Activated effector memory CD4-positive, alpha-beta T cell treated with Interleukin-2 at 50 U/mL for 16 hours (primary cell): Measurements from ENCODE around the gene ATXN2L.
A peak's percentile ranks its signal among the peaks of the same experiment; 100 is the strongest.
"Not testable (repeated sequence)": the region's sequence is repeated elsewhere in the genome, so short reads cannot be mapped to it uniquely, and the experiment has no call there.

Experiments
- DNase-seq: peaks from one replicate; pipeline ENCODE4 v3.0.0-alpha.2; 2020

Gene ATXN2L, protein sequence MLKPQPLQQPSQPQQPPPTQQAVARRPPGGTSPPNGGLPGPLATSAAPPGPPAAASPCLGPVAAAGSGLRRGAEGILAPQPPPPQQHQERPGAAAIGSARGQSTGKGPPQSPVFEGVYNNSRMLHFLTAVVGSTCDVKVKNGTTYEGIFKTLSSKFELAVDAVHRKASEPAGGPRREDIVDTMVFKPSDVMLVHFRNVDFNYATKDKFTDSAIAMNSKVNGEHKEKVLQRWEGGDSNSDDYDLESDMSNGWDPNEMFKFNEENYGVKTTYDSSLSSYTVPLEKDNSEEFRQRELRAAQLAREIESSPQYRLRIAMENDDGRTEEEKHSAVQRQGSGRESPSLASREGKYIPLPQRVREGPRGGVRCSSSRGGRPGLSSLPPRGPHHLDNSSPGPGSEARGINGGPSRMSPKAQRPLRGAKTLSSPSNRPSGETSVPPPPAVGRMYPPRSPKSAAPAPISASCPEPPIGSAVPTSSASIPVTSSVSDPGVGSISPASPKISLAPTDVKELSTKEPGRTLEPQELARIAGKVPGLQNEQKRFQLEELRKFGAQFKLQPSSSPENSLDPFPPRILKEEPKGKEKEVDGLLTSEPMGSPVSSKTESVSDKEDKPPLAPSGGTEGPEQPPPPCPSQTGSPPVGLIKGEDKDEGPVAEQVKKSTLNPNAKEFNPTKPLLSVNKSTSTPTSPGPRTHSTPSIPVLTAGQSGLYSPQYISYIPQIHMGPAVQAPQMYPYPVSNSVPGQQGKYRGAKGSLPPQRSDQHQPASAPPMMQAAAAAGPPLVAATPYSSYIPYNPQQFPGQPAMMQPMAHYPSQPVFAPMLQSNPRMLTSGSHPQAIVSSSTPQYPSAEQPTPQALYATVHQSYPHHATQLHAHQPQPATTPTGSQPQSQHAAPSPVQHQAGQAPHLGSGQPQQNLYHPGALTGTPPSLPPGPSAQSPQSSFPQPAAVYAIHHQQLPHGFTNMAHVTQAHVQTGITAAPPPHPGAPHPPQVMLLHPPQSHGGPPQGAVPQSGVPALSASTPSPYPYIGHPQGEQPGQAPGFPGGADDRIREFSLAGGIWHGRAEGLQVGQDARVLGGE

DNA sequence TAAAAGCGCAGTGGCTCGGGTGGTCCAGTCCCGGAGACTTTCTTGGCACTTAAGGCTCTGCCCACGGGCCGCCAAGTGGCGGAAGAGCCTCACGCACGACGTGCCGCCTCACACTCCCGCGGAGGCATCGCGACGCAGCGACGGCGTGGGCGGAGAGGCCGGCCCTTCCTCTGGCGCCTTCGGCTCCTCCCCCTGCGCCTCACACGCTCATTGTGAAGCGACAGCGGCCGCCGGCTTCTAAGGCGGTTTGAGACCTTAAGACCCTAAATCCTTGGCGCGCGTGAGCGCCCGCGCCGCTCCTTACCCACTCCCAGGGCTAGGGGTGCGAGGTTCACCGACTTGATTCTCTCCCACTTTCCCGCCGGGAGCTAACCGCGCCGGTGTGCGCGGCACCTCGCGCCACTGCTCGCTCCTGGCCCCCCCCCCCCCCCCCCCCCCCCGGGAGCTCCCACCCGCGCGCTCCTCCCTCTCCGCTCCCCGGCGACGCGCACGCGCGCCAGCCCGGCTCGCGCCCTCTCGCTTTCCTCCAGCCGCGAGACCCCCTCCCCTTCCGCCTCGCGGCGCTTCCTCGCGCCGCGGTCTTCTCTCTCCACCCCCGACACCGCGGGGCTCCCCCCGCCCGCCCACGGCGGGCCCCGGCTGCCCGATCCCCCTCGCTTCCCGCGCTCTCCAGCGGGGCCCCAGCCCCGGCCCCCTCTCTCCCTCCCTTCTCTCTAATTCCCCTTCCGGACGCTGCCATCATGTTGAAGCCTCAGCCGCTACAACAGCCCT, at the start of gene ATXN2L:
Gene ATXN2L (plus strand): TSS at position 480 of the 771 bp plus-strand sequence. CDS start 261 bp downstream, at position 741.
- DNase-seq = peak; percentile 90

DNA sequence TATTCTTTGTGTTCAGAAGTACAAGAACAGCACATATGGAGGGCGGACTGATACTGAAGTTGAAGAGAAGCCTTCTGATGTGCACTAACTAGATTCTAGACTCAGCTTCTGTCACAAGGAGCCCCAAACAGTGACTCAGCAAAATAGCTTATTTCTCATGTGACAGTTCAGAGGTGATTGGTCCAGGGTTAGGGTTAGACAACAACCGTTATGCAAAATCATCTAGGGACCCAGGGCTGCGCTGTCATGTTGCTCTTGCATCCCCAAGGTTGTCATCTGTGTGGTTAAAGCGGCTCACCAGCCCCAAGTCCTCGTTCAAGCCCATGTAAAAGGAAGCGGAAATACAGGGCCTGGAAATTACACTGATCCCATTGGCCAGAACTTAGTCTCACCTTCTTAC, 41.1 kb upstream of the ATXN2L start:
- DNase-seq = not testable (repeated sequence)

DNA sequence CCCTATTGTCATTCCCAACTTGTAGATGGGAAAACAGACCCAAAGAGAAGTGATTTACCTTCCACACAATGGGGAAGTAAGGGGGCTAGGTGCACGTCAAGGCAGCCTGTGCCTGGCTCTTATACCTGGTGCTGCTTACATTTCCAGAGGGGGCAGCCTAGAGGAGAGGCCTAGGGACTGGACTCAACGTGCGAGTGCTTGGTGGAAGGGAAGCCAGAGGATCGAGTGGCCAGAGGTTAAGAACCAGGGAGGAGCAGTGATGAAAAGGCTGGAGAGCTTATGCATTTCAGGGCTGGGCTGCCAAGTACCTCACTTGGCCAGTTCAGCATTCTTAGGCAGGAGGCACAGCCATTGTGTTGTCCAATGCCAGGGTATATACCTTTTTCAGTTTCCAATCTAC, 40.4 kb upstream of the ATXN2L start:
- DNase-seq = not testable (repeated sequence)

DNA sequence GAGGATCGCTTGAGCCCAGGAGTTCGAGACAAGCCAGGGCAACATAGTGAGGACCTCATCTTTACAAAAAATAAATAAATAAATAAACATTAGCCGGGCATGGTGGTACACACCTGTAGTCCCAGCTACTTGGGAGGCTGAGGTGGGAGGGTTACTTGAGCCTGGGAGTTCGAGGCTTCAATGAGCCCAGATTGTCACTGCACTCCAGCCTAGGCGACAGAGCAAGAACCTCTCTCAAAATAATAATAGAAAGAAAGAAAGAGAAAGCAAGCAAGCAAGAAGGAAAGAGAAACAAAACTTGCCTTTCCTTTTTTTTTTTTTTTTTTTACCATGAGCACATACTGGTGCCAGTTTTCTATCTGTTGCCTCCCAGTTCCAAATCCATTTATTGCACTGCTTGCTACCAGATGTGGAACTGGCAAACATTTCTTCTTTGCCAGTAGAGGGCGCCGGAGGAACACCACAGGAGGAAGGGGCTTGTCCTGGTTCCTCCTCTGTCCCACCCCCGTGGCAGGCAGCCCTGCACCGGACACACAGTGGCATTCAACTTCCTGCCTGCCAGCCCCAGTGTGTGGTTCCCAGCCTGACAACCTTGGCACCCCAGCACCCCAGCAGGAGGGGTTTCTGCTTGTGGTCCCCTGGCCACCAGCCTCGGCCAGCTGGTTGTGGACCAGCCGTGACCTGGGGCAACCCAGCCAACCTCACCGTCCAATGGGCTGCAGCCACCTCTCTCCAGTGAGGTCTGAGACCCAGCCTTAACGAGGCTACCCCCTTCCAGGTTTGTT, 20.4 kb upstream of the ATXN2L start:
- peak; percentile 49 for DNase-seq

DNA sequence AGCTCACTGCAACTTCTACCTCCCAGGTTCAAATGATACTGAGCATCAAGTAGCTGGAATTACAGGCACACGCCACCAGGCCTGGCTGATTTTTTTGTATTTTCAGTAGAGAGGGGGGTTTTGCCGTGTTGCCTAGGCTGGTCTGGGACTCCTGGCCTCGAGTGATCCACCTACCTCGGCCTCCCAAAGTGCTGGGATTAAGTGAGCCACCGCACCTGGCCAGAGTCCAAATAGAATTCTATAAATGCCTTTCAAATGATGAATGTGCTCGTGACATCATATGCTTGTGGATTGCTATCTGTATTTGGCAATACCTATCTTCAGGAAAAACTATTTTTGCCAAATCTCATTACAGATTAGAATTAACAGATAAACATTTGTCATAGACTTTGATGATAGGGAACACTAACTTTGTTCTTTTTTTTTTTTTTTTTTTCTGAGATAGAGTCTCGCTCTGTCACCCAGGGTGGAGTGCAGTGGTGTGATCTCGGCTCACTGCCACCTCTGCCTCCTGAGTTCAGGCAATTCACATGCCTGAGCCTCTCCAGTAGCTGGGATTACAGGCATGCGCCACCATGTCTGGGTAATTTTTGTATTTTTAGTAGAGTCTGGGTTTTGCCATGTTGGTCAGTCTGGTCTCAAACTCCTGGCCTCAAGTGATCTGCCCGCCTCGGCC, 15.2 kb upstream of the ATXN2L start:
- DNase-seq = not testable (repeated sequence)

DNA sequence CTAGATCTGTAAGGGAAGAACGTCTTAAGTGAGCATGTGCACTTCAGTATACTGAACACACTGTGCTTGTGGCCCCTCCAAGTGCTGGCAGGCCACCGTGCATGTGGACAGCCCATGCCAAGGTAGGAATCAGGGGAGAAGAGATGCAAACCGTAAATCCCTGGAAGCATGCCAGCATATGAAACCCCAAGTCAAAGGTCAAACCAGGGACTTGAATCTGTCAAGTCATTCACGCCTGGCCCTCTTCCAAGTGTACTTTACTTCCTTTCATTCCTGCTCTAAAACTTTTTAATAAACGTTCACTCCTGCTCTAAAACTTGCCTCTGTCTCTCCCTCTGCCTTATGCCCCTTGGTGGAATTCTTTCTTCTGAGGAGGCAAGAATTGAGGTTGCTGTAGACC, 2.8 kb upstream of the ATXN2L start:
- no peak for DNase-seq

DNA sequence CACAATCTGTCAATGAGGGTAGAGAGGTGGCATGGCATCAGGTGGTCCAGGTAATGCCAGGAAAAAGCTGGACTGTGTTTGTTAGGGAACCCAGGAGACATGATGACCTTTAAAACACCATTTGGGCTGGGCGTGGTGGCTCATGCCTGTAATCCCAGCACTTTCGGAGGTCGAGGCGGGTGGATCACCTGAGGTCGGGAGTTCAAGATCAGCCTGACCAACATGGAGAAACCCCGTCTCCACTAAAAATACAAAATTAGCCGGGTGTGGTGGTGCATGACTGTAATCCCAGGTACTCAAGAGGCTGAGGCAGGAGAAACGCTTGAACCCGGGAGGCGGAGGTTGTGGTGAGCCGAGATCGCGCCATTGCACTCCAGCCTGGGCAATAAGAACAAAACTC, 2.3 kb upstream of the ATXN2L start:
- DNase-seq = not testable (repeated sequence)

DNA sequence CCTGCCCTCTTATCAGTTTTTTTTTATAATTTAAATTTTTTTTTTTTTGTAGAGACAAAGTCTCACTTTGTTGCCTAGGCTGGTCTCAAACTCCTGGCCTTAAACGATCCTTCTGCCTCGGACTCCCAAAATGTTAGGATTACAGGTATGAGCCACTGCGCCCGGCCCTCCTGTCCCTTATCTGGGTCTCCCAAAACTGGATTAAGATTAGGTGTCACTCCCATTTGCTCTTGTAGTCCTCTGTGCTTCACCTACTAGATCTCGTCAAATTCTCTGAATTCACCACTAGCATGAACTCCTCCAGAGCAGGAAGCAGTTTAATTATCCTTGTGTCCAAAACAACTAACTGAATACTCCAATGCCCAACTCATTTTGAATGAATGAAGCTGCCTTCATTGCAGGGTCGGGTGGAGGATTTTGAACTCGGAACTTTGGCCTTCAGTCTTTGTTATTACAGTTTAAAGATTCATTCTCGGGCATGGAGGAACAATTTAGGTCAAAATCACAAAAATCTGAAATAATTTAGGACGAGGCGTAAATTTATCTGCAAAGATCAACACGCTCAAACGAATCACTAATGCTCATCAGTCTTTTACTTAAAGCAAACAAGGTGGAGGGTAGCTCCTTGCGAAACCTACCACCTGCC, 802 bp upstream of the ATXN2L start:
- DNase-seq = no peak

DNA sequence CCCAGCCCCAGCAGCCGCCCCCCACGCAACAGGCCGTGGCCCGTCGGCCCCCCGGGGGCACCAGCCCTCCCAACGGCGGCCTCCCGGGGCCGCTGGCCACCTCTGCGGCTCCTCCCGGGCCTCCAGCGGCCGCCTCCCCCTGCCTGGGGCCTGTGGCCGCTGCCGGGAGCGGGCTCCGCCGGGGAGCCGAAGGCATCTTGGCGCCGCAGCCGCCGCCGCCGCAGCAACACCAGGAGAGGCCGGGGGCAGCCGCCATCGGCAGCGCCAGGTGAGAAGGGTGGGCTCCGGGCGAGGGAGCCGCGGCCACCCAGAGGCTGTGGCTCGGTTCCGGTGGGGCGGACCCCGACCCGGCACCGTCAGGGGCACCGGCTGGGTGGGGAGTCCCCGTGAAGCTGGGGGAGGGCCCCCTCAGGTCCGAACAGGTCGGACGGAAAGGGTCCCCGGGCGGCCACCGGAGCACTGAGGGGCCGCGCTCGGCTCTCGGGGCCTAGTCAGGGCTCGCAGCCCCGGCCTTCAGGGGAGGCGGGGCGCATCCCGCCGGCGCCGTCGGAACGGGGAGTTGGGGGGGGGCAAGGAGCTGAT, 583 bp downstream of the ATXN2L start:
- DNase-seq = no peak

DNA sequence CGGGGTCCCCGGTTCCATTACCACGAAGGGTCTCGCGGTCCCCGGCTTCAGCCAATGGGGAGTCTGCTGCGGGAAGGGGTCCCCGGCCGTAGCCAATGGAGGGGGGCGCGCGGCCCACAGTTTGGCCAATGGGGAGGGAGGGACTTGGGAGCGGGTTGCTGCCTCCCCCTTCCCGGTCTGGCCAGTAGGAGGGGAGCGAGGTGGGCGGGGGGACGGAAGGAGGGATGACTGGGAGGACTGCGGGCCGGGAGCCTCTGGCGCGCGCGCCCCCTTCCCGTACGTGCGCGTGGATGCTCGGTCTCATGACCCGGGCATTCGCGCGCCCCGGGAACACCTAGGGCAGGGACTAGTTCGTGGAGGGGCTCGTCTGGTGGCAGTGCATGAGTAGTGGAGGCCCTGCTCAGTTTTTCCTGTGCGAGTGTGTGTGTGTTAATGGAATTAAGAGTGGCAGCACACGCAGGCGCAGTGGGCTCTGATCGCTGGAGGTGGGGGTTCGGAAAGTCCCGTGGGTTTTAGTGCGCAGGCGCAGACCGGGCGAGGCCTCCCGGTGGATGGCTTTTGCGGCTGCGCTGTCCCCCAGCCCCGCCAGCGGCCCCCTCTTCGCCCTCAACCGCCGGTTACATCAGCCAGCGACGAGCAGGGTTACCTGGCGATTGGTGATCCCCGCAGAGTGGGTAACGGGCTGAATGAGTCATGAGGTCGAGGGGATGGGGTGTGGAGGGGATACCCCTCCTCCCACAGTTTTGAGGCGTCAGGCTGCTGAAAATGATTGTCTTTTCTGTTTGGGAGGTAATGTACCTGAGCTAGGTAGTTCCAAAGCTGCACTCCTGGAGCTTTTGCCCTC, 1.3 kb downstream of the ATXN2L start:
- DNase-seq = peak; percentile 91

DNA sequence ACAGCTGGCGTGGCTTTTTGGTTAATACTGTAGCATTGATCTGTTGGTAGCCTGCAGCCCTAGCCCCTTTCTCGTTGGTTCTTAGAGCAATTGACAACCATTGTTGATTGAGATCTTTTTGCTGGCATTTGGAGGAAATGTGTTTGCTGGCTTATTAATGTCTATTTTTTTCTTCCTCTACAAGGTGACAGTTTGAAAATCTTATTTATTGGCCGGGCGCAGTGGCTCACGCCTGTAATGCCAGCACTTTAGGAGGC, 1.8 kb downstream of the ATXN2L start:
- DNase-seq = no peak

DNA sequence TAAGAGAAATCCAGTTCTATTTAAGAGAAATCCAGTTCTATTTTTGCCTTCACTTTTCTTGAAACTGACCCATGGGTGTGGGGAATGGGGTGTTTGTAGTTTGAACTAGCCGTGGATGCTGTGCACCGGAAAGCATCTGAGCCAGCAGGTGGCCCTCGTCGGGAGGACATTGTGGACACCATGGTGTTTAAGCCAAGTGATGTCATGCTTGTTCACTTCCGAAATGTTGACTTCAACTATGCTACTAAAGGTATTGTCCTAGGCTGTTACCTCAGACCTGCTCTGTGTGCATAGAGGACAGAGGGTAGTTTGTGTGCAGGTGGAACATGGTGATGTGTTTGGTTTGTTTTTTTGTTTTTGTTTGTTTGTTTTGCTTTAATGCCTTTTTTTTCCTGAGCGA, 3.3 kb downstream of the ATXN2L start:
- DNase-seq = no peak

DNA sequence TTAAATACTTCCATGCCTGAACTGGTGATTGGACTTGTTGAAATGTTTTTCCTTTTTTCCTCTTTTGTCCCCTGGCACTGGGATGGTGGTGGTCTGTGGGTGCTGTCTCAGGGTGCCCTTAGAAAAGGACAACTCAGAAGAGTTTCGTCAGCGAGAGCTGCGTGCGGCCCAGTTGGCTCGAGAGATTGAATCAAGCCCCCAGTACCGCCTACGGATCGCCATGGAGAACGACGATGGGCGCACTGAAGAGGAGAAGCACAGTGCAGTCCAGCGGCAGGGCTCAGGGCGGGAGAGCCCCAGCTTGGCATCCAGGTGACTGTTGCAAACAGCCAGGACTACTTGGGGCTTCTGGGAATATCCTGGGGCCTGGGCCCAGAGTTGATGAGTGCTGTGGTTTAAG, 6.9 kb downstream of the ATXN2L start:
- no peak for DNase-seq

DNA sequence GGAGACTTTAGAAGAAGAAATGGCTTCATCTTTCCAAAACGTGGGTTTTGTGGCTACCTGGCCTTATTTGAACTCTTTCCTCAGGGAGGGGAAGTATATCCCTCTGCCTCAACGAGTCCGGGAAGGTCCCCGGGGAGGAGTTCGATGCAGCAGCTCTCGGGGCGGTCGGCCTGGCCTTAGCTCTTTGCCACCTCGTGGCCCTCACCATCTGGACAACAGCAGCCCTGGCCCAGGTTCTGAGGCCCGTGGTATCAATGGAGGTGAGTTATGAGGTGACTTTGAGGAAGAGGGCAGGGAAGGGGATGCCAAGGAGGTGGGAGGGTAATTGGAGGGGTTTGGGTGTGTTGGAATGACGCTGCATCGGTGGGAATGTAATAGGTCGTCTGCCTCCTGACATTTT, 7.7 kb downstream of the ATXN2L start:
- DNase-seq = no peak

DNA sequence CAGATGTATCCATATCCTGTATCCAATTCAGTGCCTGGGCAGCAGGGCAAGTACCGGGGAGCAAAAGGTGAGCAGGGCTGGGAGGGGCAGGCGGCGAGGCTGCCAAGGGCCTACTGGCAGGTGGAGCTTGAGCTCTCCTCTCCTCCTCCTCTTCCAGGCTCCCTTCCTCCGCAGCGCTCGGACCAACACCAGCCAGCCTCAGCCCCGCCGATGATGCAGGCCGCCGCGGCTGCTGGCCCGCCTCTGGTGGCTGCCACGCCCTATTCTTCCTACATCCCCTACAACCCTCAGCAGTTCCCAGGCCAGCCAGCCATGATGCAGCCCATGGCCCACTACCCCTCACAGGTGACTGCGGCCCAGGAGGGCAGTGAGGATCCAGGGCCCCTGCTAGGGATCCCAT, 11.6 kb downstream of the ATXN2L start:
- DNase-seq = no peak

DNA sequence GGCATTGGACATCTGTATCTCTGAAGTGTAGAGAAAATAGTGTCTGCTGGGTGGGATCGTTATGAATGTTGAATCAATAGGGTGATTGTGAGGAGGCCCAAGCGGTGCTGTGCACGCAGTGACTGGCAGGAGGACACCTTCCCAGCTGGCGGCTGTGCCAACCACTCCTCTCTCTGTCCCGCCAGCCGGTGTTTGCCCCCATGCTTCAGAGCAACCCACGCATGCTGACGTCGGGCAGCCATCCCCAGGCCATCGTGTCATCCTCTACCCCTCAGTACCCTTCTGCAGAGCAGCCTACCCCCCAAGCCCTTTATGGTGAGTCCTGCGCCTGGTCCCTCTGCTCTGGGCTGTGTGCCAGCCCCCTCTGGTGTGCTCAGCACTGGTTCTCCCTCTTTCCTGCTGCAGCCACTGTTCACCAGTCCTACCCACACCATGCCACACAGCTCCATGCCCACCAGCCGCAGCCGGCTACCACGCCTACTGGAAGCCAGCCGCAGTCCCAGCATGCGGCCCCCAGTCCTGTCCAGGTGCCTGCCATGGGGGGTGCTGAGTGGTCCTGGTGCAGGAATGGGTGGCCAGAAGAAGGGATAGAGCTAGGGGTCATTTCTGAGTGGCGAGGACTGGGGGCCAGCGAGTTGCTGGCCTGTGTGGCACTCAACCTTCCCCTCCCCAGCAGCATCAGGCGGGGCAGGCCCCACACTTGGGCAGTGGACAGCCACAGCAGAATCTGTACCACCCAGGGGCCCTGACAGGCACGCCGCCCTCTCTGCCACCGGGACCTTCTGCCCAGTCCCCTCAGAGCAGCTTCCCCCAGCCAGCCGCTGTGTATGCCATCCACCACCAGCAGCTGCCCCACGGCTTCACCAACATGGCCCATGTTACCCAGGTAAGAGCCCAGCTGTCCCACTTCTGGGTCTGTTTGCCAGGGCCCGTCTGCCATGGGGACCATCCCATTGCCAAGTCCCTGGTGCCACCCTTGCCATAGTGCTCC, 12.4 kb downstream of the ATXN2L start:
- DNase-seq = no peak

DNA sequence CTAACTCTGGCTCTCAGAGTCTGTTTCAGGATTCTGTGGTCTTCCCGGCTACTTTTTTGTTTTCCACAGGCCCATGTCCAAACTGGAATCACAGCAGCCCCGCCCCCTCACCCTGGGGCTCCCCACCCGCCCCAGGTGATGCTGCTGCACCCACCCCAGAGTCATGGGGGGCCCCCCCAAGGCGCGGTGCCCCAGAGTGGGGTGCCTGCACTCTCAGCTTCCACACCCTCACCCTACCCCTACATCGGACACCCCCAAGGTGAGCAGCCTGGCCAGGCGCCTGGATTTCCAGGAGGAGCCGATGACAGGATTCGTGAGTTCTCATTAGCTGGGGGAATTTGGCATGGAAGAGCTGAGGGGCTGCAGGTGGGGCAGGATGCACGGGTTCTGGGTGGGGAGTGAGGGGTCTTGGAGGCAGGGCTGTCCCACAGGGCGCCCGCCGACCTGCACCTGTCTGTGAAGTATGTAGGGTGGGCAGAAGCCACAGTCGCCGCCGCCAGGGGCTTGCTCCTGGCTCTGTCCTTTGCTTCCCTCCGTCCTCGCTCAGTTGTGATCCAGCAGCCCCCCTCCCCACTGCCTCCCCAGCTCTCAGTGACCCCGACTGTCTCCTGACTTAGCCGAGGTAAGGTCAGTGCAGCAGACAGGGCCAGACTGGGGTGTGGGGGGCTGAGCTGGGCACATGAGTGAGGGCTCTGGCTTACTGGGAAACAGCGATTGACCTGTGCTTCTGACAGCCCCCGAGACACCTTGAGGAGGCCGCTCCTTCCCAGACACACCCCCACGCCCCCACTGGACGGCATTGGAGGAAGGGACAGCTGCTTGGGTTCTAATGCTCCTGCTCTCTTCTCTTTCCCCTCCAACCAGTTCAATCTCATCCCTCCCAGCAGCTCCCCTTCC, 13.3 kb downstream of the ATXN2L start:
- DNase-seq = no peak

DNA sequence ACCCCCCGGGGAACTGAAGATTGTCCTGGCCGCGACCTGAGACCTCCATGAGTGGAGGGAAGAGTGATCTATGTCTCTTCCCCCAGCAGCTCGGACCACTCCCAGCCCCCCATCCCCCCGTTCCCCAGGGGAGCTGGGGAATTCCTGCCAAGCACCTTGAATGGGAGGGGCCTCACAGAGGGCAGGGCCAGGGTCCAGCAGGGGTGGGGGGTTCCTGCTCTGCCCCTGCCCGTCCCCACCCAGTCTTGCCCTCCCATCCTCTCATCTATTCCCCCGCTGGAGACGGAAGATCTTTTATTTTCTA, 13.9 kb downstream of the ATXN2L start:
- DNase-seq = no peak
